IPS-NIHi11 (cell line): ENCODE measurements around the gene PTAR1.
A peak's percentile ranks its signal among the peaks of the same experiment; 100 is the strongest.
"Not testable (repeated sequence)": the region's sequence is repeated elsewhere in the genome, so short reads cannot be mapped to it uniquely, and the experiment has no call there.

Experiments used
- DNase-seq: peaks from one replicate; pipeline ENCODE4 v3.0.0; 2012; ENCODE audit warnings: mixed read lengths, low spot score

The PTAR1 gene, protein sequence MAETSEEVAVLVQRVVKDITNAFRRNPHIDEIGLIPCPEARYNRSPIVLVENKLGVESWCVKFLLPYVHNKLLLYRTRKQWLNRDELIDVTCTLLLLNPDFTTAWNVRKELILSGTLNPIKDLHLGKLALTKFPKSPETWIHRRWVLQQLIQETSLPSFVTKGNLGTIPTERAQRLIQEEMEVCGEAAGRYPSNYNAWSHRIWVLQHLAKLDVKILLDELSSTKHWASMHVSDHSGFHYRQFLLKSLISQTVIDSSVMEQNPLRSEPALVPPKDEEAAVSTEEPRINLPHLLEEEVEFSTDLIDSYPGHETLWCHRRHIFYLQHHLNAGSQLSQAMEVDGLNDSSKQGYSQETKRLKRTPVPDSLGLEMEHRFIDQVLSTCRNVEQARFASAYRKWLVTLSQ

DNA sequence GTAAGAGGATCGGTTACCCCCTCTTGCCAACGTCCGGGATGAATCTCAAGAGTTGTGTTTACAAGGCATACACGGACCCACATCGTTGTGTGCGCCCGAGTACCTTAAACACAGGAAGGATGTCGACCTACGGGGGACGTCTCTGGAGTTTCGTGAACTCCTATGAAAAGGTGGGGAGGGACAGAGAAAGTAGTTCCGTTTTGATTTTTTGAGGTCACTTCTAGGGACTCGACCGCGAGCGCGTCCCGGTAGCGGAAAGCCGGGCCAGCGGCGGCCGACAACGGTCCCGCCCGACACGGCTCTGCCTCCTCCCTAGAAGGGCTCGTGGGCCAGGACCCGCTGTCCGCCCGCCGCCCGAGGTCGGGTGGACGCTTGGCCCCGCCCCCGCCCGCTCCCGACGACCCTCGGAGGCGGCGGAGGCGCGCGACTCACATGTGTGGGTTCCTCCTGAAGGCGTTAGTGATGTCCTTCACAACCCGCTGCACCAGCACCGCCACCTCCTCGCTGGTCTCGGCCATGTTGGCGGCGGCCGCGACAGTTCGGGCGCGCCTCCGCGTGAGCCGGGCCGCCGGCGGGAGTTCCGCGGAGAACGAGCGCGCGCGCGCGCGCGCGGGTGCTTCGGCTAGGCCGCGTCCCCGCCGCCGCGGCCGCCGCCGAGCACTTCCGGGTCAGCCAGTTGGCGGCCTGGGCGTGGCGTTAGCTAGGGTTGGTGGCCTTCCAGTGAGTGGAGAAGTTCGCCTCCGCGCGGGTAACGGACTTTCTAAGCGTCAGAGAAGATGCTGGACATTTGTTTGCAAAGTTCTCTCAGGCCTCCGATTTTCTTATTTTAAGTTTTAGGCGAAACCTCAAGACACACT, at the start of gene PTAR1:
Gene PTAR1, minus strand, starts transcription at position 591 of the 857 bp plus-strand sequence. Its CDS starts 73 bp downstream, at position 518.
- DNase-seq: peak; percentile 88

DNA sequence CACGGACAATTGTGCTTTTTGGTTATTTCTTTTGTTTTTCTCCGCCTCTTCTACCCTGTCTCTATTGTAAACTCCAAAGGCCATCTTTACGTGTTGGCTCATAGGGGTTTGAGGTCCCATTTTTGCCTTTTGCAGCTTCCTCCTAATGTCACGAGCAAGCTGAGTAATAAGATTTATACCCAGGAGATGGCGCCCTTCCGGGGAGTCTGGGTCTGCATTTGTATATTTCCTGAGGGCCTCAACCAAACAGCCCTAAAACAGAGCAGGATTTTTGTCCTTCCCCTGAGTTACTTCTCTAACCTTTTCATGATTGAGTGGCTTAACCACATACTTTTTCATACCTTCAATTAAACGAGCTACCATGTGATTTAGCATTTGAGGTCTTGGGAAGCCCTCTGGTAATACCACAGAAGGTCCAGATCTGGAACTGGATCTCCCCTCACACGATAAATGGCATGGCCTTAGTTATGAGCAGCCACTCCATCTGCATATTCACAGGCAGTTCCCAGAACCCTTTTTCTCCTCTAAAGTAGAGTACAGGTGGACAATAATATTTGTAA, 49.6 kb upstream of the PTAR1 start:
- DNase-seq: peak; percentile 56

DNA sequence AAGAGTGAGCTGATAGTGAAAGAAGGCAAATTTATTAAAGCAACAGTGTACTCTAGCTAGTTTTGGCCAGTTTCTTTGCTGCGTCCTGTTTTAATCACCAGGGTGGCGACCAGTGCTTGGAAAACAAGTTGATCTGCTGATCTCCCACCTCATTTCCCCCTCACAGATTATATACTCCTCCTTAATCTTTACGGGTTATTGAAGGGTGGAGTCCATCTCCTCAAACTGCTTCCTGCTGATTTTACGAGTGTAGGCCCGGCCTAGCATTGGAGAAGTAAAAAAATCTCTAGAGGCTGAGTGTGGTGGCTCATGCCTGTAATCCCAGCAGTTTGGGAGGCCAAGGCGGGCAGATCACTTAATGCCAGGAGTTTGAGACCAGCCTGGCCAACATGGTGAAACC, 46.8 kb upstream of the PTAR1 start:
- DNase-seq: no peak

DNA sequence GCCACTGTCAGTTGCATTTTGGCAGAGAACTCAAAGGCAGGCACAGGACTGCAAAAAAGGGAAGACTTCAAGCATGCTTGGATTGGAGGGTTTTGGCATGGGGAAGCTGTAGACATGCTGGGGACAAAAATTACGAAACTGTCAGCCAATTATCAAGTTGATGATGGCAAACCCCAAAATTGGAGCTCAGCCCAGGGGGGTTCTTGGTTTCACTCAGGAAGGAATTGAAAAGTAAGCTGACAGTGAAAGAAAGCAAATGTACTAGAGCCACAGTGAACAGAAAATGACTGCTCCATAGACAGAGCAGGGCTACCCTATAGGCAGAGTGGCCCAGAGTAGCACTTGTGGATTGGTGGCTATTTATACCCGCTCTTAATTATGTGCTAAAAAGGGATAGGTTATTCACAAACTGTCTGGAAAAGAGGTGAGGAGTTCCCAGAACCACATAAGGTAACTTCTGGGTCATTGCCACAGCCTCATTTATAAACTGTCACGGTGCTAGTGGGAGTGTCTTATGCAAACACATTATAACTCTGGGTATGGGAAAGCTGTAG, 46.2 kb upstream of the PTAR1 start:
- no peak for DNase-seq

DNA sequence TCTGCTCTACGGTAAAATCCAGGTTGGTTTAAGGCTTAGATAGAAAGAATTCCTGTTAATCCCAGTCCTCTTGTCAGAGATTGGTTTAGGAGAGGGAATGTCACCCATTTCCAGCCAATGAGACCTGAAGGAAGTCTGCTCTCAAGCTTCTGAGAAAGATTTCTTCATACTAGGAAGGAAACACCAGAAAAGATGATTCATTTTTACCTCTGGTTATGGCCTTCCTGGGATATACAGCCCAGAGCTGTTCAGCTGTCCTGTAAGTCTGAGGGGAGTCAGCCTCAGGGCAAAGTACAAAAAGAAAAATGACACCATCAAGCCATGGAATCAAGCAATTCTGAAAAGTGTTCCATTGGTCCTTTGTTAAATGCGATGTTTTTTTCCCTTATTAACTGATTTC, 42.2 kb upstream of the PTAR1 start:
- no peak for DNase-seq

DNA sequence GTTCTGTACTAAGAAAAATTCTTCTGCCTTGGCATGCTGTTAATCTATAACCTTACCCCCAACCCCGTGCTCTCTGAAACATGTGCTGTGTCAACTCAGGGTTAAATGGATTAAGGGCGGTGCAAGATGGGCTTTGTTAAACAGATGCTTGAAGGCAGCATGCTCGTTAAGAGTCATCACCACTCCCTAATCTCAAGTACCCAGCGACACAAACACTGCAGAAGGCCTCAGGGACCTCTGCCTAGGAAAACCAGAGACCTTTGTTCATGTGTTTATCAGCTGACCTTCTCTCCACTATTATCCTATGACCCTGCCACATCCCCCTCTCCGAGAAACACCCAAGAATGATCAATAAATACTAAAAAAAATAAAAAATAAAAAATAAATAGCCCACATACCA, 40.2 kb upstream of the PTAR1 start:
- DNase-seq: not testable (repeated sequence)

DNA sequence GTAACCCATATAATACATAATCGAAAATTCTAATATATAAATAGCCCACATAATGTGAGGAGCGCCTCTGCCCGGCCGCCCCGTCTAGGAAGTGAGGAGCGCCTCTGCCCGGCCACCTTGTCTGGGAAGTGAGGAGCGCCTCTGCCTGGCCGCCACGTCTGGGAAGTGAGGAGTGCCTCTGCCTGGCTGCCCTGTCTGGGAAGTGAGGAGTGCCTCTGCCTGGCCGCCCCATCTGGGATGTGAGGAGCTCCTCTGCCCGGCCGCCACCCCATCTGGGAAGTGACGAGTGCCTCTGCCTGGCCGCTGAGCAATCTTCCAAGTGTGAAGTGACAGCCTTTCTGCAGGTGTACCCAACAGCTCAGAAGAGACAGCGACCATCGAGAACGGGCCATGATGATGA, 39.7 kb upstream of the PTAR1 start:
- DNase-seq: not testable (repeated sequence)

DNA sequence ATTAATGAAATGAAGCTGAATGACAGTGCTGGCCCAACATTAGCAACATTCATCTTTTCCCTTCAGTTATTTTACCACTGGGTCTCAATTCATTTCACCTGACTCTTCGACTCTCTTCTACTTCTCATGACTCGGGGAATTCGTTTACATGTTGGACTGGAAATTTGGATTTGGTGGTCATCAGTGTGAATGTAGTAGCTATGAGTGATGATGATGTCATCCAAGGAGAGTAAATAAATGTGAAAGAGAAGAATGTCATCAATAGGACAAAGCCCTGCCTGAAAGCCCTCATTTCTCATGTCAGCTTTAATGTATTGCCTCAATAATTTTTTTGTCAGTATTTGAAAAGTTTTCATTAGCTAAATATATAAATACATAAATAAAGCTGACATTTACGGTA, 38.9 kb upstream of the PTAR1 start:
- DNase-seq: no peak

DNA sequence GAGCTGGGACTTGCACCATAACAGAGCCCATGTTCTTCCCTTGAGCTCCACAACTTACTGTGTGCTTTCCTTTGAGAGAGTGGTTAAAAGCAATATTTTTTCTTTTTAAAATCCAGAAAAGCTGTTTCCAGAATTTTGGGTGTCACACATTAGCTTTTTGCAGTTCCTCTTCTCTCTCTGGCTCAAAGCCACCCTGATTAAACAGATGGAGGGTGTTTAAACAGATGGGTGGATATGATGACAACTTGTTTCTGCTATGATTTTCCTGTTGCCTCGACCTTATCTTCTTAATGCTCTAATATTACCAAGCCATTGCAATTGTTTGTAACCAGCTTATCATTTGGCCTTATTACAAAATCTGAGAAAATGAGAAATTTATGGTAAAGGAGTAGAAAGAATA, 37.9 kb upstream of the PTAR1 start:
- DNase-seq: no peak

DNA sequence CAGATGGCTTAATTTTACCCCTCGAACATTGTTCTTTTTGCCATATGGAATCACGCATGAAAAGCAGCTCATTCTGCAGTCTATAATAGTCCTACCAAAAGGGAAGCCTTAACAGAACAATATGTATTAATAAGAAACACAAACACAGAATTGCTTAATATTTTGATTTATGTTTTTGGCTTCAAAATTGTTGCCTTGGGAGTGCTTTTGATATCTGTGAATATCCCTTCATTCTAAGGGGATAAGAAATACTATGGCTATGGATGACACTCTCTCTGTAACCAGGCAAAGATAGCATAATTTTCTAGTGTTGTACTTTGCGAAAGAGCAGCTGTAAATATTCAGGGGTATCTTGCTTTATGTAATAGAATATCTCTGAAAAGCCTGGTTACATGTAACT, 34.5 kb upstream of the PTAR1 start:
- DNase-seq: no peak

DNA sequence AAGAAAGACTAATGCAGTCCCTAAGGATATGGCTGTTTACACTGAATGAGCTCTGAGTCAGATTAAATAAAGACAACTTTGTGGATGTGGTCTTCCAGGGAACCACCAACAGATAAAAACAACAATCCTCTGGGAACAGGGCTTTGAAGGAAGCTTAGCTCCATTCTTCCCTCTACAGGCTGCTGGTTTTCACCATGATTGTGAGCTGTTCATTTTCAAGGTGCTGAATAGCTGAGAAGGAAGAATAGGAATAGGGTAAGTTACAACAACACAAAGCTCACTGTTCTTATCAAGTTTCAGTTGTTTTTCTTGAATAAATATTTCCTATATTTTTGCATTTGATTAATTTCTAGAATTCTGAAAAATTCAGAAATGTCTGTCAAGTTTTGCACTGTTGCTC, 25.9 kb upstream of the PTAR1 start:
- peak; percentile 43 for DNase-seq

DNA sequence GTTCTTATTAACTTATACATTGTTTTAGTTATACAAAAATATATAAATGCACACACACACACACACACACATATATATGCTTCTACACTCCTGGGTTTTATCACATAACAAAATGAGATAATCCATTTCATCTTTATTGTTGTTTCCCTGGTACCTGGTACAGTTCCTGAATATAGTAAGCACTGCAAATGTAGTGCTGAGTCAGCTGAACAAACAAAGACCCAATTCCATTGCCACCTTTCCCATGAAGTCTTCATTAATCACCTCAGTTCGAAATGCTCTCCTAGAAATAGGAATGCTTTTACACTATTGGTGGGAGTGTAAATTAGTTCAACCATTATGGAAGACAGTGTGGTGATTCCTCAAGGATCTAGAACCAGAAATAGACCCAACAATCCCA, 13.4 kb upstream of the PTAR1 start:
- DNase-seq: no peak

DNA sequence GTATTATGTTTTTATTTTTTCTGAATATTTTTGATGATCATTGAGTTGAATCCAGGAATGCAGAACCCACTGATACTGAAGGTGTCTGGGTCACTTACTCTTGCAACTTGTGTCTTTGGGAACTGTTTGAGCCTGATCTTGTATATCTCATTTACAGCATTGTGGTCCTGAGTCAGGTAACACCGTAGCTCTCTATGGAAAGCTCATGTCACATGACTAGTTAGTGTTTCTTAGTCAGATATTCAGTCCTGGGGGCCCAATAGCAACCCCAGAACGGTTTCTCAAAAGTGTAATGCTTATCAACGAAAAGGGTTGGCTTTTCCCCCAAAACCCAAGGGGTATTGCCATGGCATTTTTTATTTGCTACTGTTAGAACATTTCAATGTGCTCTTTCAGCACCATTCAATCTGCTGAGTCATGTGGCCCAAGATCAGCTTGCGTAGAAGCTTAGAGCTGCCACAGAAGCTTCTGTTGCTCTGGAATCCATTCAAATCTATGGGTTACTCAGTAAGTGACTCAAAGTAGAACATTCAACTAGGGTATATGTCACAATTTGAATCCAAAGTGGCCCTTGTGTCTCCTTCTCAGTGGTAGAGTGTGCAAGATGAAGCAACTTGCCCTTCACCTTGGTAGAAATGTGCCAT, 12.1 kb upstream of the PTAR1 start:
- no peak for DNase-seq

DNA sequence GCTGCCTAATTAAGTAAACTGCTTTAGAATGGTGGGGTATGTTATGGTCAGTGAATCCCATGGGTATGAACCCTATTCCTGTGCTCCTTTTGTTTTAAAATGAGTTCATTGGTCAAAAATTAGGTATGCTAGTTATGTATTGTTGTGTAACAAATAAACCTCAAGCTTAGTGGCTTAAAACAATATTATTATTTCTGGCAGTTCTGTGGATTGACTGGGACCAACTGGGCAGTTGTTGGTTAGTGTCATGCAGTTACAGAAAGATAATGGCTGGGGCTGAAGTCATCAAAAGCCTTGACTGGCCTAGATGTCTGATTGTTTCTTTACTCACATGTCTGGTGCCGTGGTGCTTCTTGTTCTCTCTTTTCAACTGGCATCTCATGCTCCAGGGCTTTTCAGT, 8.9 kb upstream of the PTAR1 start:
- no peak for DNase-seq

DNA sequence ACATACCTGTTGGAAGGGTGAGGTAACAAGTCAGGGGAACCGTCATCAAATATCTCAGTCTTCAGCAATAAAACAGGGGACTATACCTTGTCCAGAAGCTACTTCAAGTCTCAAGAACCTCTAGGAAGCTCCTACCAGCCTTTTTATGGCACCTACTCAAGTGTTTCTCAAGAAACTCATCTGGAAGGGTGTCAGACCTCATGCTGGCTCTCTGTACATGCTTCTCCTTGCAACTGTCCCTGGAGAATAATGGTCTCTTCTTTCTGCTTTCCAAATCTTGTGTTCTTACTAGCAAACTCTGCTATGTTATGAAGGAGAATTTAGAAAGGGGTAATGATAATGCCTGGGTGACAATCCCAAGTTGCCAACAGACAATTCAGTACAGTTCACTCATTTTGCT, 8.3 kb upstream of the PTAR1 start:
- DNase-seq: no peak

DNA sequence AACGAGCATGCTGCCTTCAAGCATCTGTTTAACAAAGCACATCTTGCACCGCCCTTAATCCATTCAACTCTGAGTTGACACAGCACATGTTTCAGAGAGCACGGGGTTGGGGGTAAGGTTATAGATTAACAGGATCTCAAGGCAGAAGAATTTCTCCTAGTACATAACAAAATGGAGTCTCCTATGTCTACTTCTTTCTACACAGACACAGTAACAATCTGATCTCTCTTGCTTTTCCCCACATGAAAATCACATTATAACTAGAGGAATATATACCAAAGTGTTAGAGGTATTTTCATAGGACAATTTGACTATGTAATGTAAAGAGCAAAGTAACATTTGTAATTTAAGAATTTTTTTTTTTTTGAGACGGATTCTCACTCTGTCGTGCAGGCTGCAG, 4.1 kb upstream of the PTAR1 start:
- DNase-seq: not testable (repeated sequence)

DNA sequence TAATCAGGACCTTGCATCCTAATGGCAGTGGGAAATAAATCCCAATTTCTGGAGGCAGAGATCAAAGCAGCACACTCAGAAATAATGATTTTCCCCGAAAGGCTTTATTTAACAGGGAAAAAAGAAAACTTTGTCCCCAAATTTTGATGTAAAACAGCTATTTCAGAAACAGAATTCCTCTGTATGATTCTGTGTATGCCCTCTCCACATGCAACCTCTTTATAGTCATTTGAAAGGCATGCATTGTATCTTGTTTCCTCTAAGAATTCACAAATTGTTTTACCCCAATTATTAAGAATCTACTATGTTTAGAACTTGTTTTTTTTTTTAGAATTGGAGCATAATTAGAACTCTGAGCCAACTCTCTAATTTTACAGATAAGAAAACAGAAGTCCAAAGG, 2.7 kb upstream of the PTAR1 start:
- DNase-seq: no peak

DNA sequence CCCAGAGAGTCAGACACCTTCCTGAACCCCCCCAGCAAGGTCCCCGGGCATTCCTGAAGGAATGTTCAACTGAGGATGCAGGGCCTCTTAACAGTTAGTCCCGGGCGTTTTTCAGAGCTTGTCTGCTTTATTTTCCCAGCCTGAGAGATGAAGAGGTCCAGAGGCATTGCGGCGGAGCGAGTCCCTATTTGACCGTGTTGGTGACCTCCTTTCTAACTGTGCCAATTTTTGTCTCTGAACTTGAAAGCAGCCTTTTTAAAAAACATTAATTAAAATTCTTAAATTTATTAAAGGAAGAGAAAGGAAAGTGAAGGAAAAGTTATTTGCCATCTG, 433 bp upstream of the PTAR1 start:
- no peak for DNase-seq

DNA sequence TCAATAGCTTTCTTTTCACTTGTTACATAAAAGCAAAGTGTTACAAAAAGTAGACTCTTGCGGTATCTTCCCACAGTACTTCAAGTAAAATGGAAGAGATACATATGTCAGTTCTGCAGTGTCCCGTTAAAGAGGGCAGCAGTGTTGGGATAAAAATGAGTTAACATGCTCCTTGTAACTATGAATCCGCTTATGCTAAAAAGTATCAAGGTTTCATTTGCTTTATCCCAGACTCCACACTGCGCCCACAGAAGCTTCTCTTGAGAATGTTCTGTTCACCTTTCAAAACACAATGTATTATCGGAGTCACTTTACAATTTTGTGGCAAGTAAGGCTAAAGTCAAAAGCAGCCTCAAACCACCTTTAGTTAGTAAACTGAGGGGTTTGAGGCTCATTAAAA, 790 bp downstream of the PTAR1 start:
- no peak for DNase-seq

DNA sequence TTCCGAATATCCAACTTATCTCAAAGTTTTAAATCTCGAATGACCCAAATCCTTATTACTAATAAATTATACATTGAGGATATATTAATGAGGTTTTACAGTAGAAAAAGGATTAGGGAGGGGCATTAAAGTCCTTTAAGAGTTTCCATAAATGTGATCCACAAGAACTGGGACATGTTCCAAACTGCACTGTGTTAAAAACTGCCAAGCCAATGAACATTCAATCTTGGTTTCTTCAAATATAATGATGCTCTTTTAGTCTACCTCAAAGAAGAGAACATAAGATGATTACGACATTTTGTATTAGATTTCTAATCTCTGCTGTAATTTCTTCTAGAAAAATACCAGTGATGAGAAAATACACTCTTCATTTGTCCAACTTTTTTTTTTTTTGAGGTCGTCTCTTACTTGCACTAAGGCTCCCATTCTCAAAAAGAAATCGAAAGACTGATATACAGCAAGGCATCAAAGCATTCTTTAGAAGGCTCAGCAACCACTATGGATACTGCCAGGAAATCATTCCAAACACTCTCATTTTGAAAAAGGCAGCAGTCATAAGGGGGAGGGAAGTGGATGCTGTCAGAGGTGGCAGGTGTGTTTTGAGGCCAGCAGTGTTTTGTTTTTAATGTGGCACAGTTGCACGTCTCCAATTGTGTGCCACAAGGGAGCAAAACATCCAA, 1.7 kb downstream of the PTAR1 start:
- no peak for DNase-seq

DNA sequence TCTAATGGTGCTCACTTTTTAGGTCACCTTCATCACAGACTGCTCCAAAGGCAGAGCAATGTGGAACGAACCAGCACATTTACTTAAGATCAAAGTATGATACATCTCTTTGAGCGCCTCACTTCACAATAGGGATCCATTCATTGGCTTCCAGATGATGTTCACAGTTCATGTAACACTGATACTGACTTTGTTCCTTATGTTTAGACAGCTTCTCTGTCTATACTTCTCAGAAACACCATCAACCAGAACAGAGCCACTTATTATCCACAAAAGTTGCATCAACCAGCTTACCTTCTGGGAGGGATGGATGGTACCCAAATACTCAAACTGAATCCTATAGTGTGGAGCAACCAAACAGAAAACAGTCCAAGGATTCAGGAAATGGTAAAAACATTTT, 4.6 kb downstream of the PTAR1 start:
- DNase-seq: no peak

DNA sequence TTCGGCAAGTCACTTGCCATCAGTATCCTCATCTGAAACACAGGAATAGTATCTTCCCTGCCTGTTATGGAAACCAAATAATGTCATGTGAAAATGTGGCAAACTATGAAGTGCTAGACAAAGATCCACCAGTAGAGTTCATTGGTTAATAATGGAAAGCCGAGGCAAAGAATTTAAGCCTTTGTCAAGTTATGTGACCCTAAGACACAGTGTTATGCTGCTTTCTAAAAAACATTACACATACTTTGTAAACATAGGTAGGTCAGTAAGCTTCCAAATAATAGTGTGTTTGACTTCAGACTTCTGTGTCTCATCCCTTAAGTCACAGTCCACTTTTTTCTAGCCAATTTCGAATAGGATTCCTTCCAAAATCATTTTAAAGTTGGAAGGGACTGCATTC, 6.0 kb downstream of the PTAR1 start:
- DNase-seq: no peak
